GM12873 (cell line): ENCODE data around the gene GNAQ.

ENCODE experiments used
- CTCF ChIP-seq: IDR thresholded peaks from 2 replicates; pipeline ENCODE4 v1.5.1; 2012; ENCODE audit warnings: low read depth, mild to moderate bottlenecking, moderate library complexity, low read length, control low read depth; ENCODE audit not compliant: insufficient read depth; ENCODE audit errors: missing control alignments

GNAQ gene

GRCh38 chr9:77800924-77801551, 230.6 kb downstream of the GNAQ start:
- no peak for TF ChIP-seq CTCF

- no peak for TF ChIP-seq CTCF
These were observed 233.5 kb downstream of the GNAQ start for GRCh38 chr9:77798140-77798539.

GRCh38 chr9:77794985-77795384, 236.6 kb downstream of the GNAQ start:
- no peak for TF ChIP-seq CTCF

GRCh38 chr9:77793849-77794248, 237.8 kb downstream of the GNAQ start:
- TF ChIP-seq CTCF, result no peak

GRCh38 chr9:77789891-77790290, 241.7 kb downstream of the GNAQ start:
- no peak for TF ChIP-seq CTCF

- no peak for TF ChIP-seq CTCF
These were observed 246.3 kb downstream of the GNAQ start for GRCh38 chr9:77785341-77785740.

GRCh38 chr9:77783518-77783917, 248.1 kb downstream of the GNAQ start:
- TF ChIP-seq CTCF, result no peak

- TF ChIP-seq CTCF, result no peak
These were observed 252.6 kb downstream of the GNAQ start for GRCh38 chr9:77779010-77779409.
